Measurements from ENCODE around the gene COPG1.
"Not testable (repeated sequence)": the region's sequence is repeated elsewhere in the genome, so short reads cannot be mapped to it uniquely, and the experiment has no call there.

Gene COPG1

DNA sequence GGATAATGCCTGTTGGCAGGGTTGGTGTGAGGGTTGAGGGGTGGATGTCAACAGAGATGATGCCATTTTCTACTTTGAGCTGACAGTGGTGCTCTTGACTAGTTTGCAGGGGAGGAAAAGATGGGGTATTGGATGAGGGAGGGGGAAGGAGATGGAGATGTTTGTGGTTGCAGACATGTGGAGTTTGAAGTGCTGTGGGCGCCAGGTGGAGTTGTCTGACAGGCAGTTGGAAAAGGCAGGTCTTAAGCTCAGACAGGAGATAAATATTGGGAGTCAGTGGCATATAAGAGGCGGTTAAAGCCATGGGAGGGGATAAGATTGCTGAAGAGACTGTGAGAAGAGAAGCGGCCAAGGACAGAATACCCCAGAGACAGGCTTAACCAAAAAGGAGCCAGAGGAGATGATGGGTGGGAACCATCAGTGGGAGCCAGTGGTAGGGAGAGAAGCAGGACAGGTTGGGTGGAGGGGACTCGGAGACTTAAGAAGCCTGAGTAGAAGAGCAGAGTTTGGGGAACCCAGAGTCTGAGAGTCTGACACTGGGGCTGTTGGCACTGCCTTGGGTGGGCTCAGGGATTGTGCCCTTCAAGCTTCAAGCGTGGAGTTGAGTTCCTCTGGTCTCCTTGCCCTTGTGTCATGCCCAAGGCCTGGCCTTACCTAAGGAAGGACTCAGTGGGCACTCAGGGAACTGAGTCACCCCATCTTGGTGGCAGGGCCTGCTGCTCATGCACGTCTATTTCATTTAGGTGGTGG, 13.9 kb downstream of the COPG1 start:
- DNase-seq, result no peak
- TF ChIP-seq, protein P1, sequence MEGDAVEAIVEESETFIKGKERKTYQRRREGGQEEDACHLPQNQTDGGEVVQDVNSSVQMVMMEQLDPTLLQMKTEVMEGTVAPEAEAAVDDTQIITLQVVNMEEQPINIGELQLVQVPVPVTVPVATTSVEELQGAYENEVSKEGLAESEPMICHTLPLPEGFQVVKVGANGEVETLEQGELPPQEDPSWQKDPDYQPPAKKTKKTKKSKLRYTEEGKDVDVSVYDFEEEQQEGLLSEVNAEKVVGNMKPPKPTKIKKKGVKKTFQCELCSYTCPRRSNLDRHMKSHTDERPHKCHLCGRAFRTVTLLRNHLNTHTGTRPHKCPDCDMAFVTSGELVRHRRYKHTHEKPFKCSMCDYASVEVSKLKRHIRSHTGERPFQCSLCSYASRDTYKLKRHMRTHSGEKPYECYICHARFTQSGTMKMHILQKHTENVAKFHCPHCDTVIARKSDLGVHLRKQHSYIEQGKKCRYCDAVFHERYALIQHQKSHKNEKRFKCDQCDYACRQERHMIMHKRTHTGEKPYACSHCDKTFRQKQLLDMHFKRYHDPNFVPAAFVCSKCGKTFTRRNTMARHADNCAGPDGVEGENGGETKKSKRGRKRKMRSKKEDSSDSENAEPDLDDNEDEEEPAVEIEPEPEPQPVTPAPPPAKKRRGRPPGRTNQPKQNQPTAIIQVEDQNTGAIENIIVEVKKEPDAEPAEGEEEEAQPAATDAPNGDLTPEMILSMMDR (IDR thresholded peaks at IDR 0.05; ENCODE audit: low read depth, low read length), result no peak
- Histone ChIP-seq H3K4me3 (ENCODE audit: low read depth, low read length) (no peak overlapping the region), H3K27me3 (ENCODE audit: insufficient read depth, low read depth, severe bottlenecking) (no peaks in the 10 kb centered on the region), H3K36me3 (peaks cover 85% of the 10 kb centered on the region), H3K27ac (no peak overlapping the region), H3K9me3 (ENCODE audit: severe bottlenecking) (no peaks in the 10 kb centered on the region)

DNA sequence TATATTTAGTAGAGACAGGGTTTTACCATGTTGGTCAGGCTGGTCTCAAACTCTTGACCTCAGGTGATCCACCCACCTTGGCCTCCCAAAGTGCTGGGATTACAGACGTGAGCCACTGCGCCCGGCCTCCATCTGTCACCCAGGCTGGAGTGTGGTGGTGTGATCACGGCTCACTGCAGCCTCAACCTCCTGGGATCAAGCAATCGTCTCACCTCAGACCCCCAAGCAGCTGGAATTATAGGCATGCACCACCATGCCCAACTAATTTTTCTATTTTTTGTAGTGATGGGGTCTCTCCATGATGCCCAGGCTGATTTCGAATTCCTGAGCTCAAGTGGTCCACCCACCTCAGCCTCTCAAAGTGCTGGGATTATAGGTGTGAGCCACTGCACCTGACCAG, 15.6 kb downstream of the COPG1 start:
- H3K27me3 ChIP-seq (ENCODE audit: insufficient read depth, low read depth, severe bottlenecking); H3K27ac ChIP-seq; H3K9me3 ChIP-seq (ENCODE audit: severe bottlenecking); H3K4me3 ChIP-seq (ENCODE audit: low read depth, low read length); DNase-seq: not testable (repeated sequence)
- peaks cover 92% of the 10 kb centered on the region for H3K36me3 ChIP-seq

DNA sequence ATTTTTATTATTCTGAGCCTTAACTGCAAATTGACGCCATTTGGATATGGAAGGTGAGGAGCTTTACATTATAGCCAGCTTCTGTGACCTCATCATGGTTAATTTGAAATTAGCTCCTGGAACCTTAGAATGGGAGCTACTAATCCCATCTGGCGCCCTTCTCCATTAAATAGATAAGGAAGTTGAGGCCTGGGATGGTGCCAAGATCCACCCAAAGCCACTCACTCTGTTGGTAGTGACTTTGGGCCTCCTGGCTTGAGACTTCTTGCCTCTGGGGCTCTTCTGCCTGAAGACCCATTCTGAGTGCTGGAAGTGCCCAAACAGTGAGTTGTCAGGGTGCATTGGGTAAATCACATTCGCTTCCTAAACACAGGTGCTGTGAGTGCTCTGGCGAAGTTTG, 17.2 kb downstream of the COPG1 start:
- H3K4me3 ChIP-seq (ENCODE audit: low read depth, low read length), result no peak overlapping the region
- H3K9me3 ChIP-seq (ENCODE audit: severe bottlenecking), result no peaks in the 10 kb centered on the region
- no peak for DNase-seq
- TF ChIP-seq, protein P1 (IDR thresholded peaks at IDR 0.05; ENCODE audit: low read depth, low read length), result no peak
- H3K27me3 ChIP-seq (ENCODE audit: insufficient read depth, low read depth, severe bottlenecking), result no peaks in the 10 kb centered on the region
- no peak overlapping the region for H3K27ac ChIP-seq
- peaks cover 89% of the 10 kb centered on the region for H3K36me3 ChIP-seq

DNA sequence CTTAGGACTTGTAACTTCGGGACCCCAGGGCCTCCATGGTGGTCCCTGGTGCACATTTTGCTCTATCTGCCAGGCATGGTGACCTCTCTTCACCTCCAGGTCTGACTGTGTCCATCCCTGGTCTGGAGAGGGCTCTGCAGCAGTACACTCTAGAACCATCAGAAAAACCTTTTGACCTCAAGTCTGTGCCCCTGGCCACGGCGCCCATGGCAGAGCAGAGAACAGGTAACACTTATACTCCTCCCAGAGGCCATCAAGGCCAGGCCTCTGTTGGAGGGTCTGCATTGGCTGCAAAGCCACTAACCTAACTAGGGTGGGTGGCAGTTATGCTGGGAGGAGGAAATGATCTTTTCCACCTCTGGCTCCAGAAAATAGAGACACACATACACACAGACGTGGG, 19.0 kb downstream of the COPG1 start:
- TF ChIP-seq, protein P1 (IDR thresholded peaks at IDR 0.05; ENCODE audit: low read depth, low read length), result no peak
- no peak for DNase-seq
- H3K9me3 ChIP-seq (ENCODE audit: severe bottlenecking), result no peaks in the 10 kb centered on the region
- no peak overlapping the region for H3K27ac ChIP-seq
- H3K36me3 ChIP-seq, result peaks cover 95% of the 10 kb centered on the region
- no peaks in the 10 kb centered on the region for H3K27me3 ChIP-seq (ENCODE audit: insufficient read depth, low read depth, severe bottlenecking)
- H3K4me3 ChIP-seq (ENCODE audit: low read depth, low read length), result no peak overlapping the region

DNA sequence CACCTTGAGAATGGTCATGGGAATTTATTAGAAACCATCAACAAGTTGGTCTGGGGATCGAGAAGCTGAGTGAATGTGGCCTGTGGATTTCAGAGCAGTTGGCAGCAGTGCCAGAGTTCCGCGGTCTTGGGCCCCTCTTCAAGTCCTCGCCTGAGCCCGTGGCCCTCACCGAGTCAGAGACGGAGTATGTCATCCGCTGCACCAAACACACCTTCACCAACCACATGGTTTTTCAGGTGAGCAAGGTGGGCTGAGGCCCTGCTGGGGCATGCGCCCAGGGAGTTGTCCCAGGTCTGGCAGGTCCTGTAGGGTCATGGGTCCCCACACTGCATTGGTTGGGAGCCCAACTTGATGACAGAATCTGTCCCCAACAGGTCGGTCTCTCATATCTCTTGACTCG, 22.3 kb downstream of the COPG1 start:
- H3K27ac ChIP-seq, result no peak overlapping the region
- H3K9me3 ChIP-seq (ENCODE audit: severe bottlenecking), result no peaks in the 10 kb centered on the region
- H3K36me3 ChIP-seq, result peaks cover 86% of the 10 kb centered on the region
- DNase-seq, result no peak
- no peaks in the 10 kb centered on the region for H3K27me3 ChIP-seq (ENCODE audit: insufficient read depth, low read depth, severe bottlenecking)
- no peak overlapping the region for H3K4me3 ChIP-seq (ENCODE audit: low read depth, low read length)
- TF ChIP-seq, protein P1 (IDR thresholded peaks at IDR 0.05; ENCODE audit: low read depth, low read length), result no peak

DNA sequence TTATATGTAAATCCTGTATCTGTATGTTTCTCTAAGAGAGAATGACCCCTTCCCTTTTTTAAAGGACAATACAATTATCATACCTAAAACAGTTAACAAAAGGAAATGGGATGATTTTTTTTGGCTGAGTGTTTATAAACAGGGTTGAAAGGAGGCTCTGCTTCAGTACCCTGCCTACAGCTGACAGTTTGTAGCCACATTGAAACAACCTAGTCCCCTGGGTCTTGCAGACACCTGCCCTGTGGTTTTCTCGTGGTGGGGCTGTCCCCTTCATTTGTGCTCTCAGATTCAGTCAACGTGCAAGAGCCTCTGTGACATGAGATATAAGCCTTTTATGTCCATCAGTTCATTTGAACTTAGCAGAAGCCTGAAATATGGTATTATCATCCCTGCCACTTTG, 27.0 kb downstream of the COPG1 start:
- peaks cover 61% of the 10 kb centered on the region for H3K36me3 ChIP-seq
- H3K27ac ChIP-seq, result no peak overlapping the region
- DNase-seq, result no peak
- H3K4me3 ChIP-seq (ENCODE audit: low read depth, low read length), result no peak overlapping the region
- H3K9me3 ChIP-seq (ENCODE audit: severe bottlenecking), result no peaks in the 10 kb centered on the region
- TF ChIP-seq, protein P1 (IDR thresholded peaks at IDR 0.05; ENCODE audit: low read depth, low read length), result no peak
- H3K27me3 ChIP-seq (ENCODE audit: insufficient read depth, low read depth, severe bottlenecking), result no peaks in the 10 kb centered on the region

All from WERI-Rb-1 (cell line).